Lower leg skin (tissue), 4 donors: ENCODE measurements around the gene IPO11. TPM values are rescaled to one million over a fixed set of nuclear protein-coding genes. Genes with fewer than 3 reads are reported as not detected.

ENCODE experiments used
- DNase-seq, 2 donors: peaks; one replicate each; pipeline ENCODE4 v3.0.0-alpha.2; 2019; ENCODE audit warnings: low spot score in 2 of 2
- H3K4me3 ChIP-seq: fragments of 200-600 bp; sonication (generic); 2 replicates; pipeline ENCODE4 v1.5.1; 2017; ENCODE audit warnings: mild to moderate bottlenecking, low read depth; ENCODE audit not compliant: poor library complexity, severe bottlenecking
- CTCF ChIP-seq, 3 donors: fragments of 450-650 bp; IDR thresholded peaks; one replicate each; pipeline ENCODE4 v1.5.1; 2016; ENCODE audit warnings: antibody characterized with exemption in 3 of 3, mild to moderate bottlenecking in 3 of 3, moderate library complexity in 2 of 3
- POLR2A ChIP-seq, 2 donors: fragments of 450-650 bp; IDR thresholded peaks; one replicate each; pipeline ENCODE4 v1.6.1; 2016 to 2017; ENCODE audit warnings: antibody characterized with exemption in 2 of 2, mild to moderate bottlenecking in 1 of 2, moderate library complexity in 1 of 2
- WGBS, 2 donors: methylation state at CpG; one replicate each; pipeline ENCODE4 v1.1.5; 2018; 5-methylcytosine and 5-hydroxymethylcytosine counted together
- intact Hi-C: fragments of 100-400 bp; cut with DNase I; formaldehyde crosslinking; loops from one replicate; pipeline ENCODE4 v1.15.0; 2023; ENCODE audit warnings: low total_unique reads
- total RNA-seq, 4 donors: library from RNA; depleted of rRNA; stranded (reverse); fragments of >200 nt; gene quantifications; one replicate each; pipeline ENCODE4 v1.1.0, GENCODE V29; 2016

The IPO11 gene
- total RNA-seq, 4 donors from 2014 or later: 12.9 to 21.8 (median 15.2) TPM

DNA sequence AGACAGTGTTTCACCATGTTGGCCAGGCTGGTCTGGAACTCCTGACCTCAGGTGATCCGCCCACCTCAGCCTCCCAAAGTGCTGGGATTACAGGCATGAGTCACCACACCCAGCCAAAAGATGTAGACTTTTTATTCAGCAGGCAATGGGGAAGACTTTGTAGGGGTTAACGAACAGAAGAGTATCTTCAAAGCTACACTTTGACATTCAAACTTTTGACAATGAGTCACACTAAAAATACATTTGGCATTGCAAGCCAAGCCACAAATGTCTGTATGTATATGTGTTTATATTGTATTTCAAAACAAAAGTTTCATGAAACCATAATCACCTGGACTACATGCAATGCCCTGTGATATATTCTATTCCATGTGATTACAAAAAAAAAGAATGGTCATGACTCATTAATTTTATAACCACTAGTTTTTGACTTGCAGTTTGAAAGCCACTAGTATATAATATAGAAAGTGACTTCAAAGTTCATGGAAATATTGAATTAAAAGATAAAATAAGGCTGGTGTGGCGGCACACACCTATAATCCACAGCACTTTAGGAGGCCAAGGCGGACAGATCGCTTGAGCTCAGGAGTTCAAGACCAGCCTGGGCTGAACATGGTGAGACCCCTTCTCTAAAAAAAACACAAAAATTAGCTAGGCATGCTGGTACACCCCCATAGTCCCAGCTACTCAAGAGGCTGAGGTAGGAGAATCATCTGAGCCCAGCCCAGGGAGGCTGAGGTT lies 17.2 kb upstream of the IPO11 start:
- intact Hi-C loops: no loop called here
- WGBS, 2 donors: 85 to 94% methylated on average over 5 of the region's 5 CpGs
- no peak overlapping the region for H3K4me3 ChIP-seq
- no peak for DNase-seq
- TF ChIP-seq POLR2A (IDR thresholded peaks at IDR 0.05) (no peak), CTCF (IDR thresholded peaks at IDR 0.05) (no peak)

DNA sequence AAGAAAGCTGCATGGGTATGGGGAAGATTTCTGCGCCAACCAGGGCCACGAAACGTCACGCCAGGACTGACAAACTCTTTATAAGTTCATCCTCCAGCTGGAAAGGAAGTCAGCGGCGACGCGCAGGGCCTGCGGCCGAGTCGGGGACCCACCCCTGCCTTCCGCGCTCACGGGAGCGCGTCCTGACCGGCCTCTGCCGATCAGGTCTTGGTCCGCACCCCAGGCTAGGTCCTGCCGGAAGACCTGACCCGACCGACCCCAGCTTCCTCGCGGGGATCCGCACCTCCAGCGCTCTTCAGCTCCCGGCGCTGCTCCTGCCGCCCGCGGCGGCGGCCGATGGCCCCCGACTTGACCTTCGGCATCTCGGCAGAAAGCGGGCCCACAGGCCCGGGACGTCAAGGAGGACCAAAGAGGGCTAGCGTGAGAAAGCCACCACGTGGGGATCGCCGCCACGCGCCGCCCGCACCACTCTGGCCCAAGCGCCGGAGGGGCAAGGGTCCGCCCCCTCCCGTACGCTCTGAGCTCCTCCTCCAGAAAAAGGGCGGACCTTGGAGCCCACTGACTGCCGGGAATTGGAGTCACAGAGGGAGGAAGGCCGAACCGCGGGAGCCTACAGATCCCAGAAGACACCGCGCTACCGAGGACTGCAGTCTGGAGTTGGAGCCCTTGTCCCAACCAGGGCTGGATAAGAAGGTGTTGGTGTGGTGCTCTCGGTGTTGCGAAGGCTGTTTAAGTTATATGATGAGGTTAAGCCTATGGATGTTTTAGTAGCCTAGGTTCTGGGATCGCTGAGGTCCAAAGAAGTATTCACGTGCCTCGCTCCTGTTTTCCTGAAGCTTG lies 8.9 kb upstream of the IPO11 start, which contains the start of gene DIMT1:
Gene DIMT1, minus strand, starts transcription at position 495 of the 840 bp plus-strand sequence. Its CDS starts 133 bp downstream, at position 362.
- TF ChIP-seq POLR2A (IDR thresholded peaks at IDR 0.05) (no peak), CTCF (IDR thresholded peaks at IDR 0.05) (no peak)

GRCh38 chr5:62413711-62414110 lies 1.1 kb downstream of the IPO11 start:
- no peak for DNase-seq
- WGBS, 2 donors: 47 to 60% methylated on average over 3 of the region's 3 CpGs
- H3K4me3 ChIP-seq: no peak overlapping the region
- intact Hi-C loops: no loop called here
- TF ChIP-seq CTCF (IDR thresholded peaks at IDR 0.05) (no peak), POLR2A (IDR thresholded peaks at IDR 0.05) (no peak)

More for the DNA sequence above, 8.9 kb upstream of the IPO11 start, which contains the start of gene DIMT1:
- WGBS, 2 donors: 0% methylated on average over 35 to 41 of the region's 66 CpGs
- peak within 1 kb of the TSS; percentile 89 for H3K4me3 ChIP-seq
- peak; percentile 97 to 99 for DNase-seq
- intact Hi-C loops: no loop called here

- WGBS, 2 donors: 87% methylated on average over 4 of the region's 4 CpGs
Measured at GRCh38 chr5:62418462-62419076, 6.0 kb downstream of the IPO11 start.

More at GRCh38 chr5:62418462-62419076, 6.0 kb downstream of the IPO11 start:
- no peak for DNase-seq
- H3K4me3 ChIP-seq: no peak overlapping the region
- no peak for TF ChIP-seq POLR2A (IDR thresholded peaks at IDR 0.05)
- no peak for TF ChIP-seq CTCF (IDR thresholded peaks at IDR 0.05)
- intact Hi-C loops: no loop called here
